ENCODE results near the gene CDC42BPB.

GRCh38 chr14:102980409-102980810, 76.9 kb downstream of the CDC42BPB start:
- TF ChIP-seq CTCF (IDR thresholded peaks at IDR 0.05; ENCODE audit: borderline replicate concordance, extremely low read depth, low read length, poor library complexity, severe bottlenecking) (no peak), EZH2 (IDR thresholded peaks at IDR 0.05; ENCODE audit: borderline replicate concordance, low read depth, low read length, severe bottlenecking) (no peak)

Data from DND-41 (cell line).